HEK293 (cell line): ENCODE data around the gene HSPE1.
A peak's percentile ranks its signal among the peaks of the same experiment; 100 is the strongest.

Experiments used
- GLIS1 ChIP-seq: fragments of 450-650 bp; formaldehyde crosslinking; IDR thresholded peaks from 2 replicates; pipeline ENCODE4 v1.5.1; 2016; ENCODE audit warnings: missing biosample characterization, missing genetic modification characterization
- HOXC10 ChIP-seq: sonication (generic); formaldehyde crosslinking; IDR thresholded peaks from 2 replicates; pipeline ENCODE4 v1.8.1; 2023; ENCODE audit warnings: mild to moderate bottlenecking, missing genetic modification reagents
- KLF8 ChIP-seq: fragments of 450-650 bp; formaldehyde crosslinking; IDR thresholded peaks from 2 replicates; pipeline ENCODE4 v1.5.1; 2016; ENCODE audit warnings: missing biosample characterization, missing genetic modification characterization
- MZF1 ChIP-seq: fragments of 450-650 bp; formaldehyde crosslinking; IDR thresholded peaks from 2 replicates; pipeline ENCODE4 v1.5.1; 2017; ENCODE audit warnings: missing biosample characterization, missing genetic modification characterization, borderline replicate concordance
- RBAK ChIP-seq: fragments of 450-650 bp; formaldehyde crosslinking; IDR thresholded peaks from 2 replicates; pipeline ENCODE4 v1.5.1; 2016; ENCODE audit warnings: missing biosample characterization, missing genetic modification characterization
- SCRT1 ChIP-seq: fragments of 450-650 bp; formaldehyde crosslinking; IDR thresholded peaks from 2 replicates; pipeline ENCODE4 v1.5.1; 2016; ENCODE audit warnings: missing biosample characterization, missing genetic modification characterization, borderline replicate concordance
- WT1 ChIP-seq: fragments of 450-650 bp; formaldehyde crosslinking; IDR thresholded peaks from 2 replicates; pipeline ENCODE4 v1.5.1; 2016; ENCODE audit warnings: missing biosample characterization, missing genetic modification characterization
- YY1 ChIP-seq: fragments of 450-650 bp; formaldehyde crosslinking; IDR thresholded peaks from 2 replicates; pipeline ENCODE4 v1.5.1; 2018; ENCODE audit warnings: missing biosample characterization, missing genetic modification characterization
- ZBTB1 ChIP-seq: fragments of 450-650 bp; formaldehyde crosslinking; IDR thresholded peaks from 2 replicates; pipeline ENCODE4 v1.5.1; 2016; ENCODE audit warnings: missing biosample characterization, missing genetic modification characterization
- ZBTB44 ChIP-seq: fragments of 450-650 bp; IDR thresholded peaks from 2 replicates; pipeline ENCODE4 v1.5.1; 2018; ENCODE audit warnings: missing biosample characterization, mild to moderate bottlenecking, missing genetic modification characterization
- ZEB2 ChIP-seq: fragments of 450-650 bp; formaldehyde crosslinking; IDR thresholded peaks from 2 replicates; pipeline ENCODE4 v1.5.1; 2016; ENCODE audit warnings: missing biosample characterization, missing genetic modification characterization
- ZFP3 ChIP-seq: fragments of 450-650 bp; formaldehyde crosslinking; IDR thresholded peaks from 2 replicates; pipeline ENCODE4 v1.5.1; 2016; ENCODE audit warnings: low read depth, missing biosample characterization, missing genetic modification characterization
- ZNF132 ChIP-seq: fragments of 450-650 bp; formaldehyde crosslinking; IDR thresholded peaks from 2 replicates; pipeline ENCODE4 v1.5.1; 2017; ENCODE audit warnings: missing biosample characterization, missing genetic modification characterization, borderline replicate concordance
- ZNF140 ChIP-seq: fragments of 450-650 bp; formaldehyde crosslinking; IDR thresholded peaks from 2 replicates; pipeline ENCODE4 v1.5.1; 2016; ENCODE audit warnings: missing biosample characterization, missing genetic modification characterization
- ZNF157 ChIP-seq: fragments of 450-650 bp; formaldehyde crosslinking; IDR thresholded peaks from 2 replicates; pipeline ENCODE4 v1.5.1; 2016; ENCODE audit warnings: missing biosample characterization, missing genetic modification characterization
- ZNF16 ChIP-seq: fragments of 450-650 bp; formaldehyde crosslinking; IDR thresholded peaks from 2 replicates; pipeline ENCODE4 v1.5.1; 2016; ENCODE audit warnings: low read depth, missing biosample characterization, missing genetic modification characterization
- ZNF2 ChIP-seq: fragments of 450-650 bp; formaldehyde crosslinking; IDR thresholded peaks from 2 replicates; pipeline ENCODE4 v1.5.1; 2016; ENCODE audit warnings: missing biosample characterization, missing genetic modification characterization
- ZNF202 ChIP-seq: fragments of 450-650 bp; formaldehyde crosslinking; IDR thresholded peaks from 2 replicates; pipeline ENCODE4 v1.5.1; 2016; ENCODE audit warnings: missing biosample characterization, missing genetic modification characterization, borderline replicate concordance
- ZNF24 ChIP-seq: fragments of 450-650 bp; formaldehyde crosslinking; IDR thresholded peaks from 2 replicates; pipeline ENCODE4 v1.5.1; 2016; ENCODE audit warnings: missing biosample characterization, missing genetic modification characterization
- ZNF292 ChIP-seq: fragments of 450-650 bp; formaldehyde crosslinking; IDR thresholded peaks from 2 replicates; pipeline ENCODE4 v1.5.1; 2016; ENCODE audit warnings: low read depth, missing biosample characterization, missing genetic modification characterization, borderline replicate concordance
- ZNF335 ChIP-seq: fragments of 450-650 bp; formaldehyde crosslinking; conservative IDR thresholded peaks from 2 replicates; pipeline ENCODE4 v1.5.1; 2016; ENCODE audit warnings: missing biosample characterization, missing genetic modification characterization
- ZNF354C ChIP-seq: fragments of 450-650 bp; formaldehyde crosslinking; IDR thresholded peaks from 2 replicates; pipeline ENCODE4 v1.5.1; 2016; ENCODE audit warnings: missing biosample characterization, missing genetic modification characterization, low read depth, borderline replicate concordance
- ZNF404 ChIP-seq: fragments of 450-650 bp; formaldehyde crosslinking; IDR thresholded peaks from 2 replicates; pipeline ENCODE4 v1.5.1; 2017; ENCODE audit warnings: missing biosample characterization, missing genetic modification characterization
- ZNF529 ChIP-seq: fragments of 450-650 bp; formaldehyde crosslinking; IDR thresholded peaks from 2 replicates; pipeline ENCODE4 v1.5.1; 2017; ENCODE audit warnings: missing genetic modification characterization, missing biosample characterization; ENCODE audit not compliant: insufficient replicate concordance
- ZNF561 ChIP-seq: fragments of 450-650 bp; IDR thresholded peaks from 2 replicates; pipeline ENCODE4 v1.5.1; 2018; ENCODE audit warnings: missing biosample characterization, missing genetic modification characterization, borderline replicate concordance
- ZNF645 ChIP-seq: fragments of 450-650 bp; formaldehyde crosslinking; IDR thresholded peaks from 2 replicates; pipeline ENCODE4; 2016; ENCODE audit warnings: missing biosample characterization, missing genetic modification characterization
- ZNF664 ChIP-seq: fragments of 450-650 bp; formaldehyde crosslinking; IDR thresholded peaks from 2 replicates; pipeline ENCODE4 v1.5.1; 2016; ENCODE audit warnings: missing biosample characterization, missing genetic modification characterization
- ZNF677 ChIP-seq: fragments of 450-650 bp; IDR thresholded peaks from 2 replicates; pipeline ENCODE4 v1.5.0; 2018; ENCODE audit warnings: missing biosample characterization, mild to moderate bottlenecking, missing genetic modification characterization, moderate library complexity
- ZNF707 ChIP-seq: fragments of 450-650 bp; formaldehyde crosslinking; IDR thresholded peaks from 2 replicates; pipeline ENCODE4 v1.5.1; 2016; ENCODE audit warnings: missing biosample characterization, missing genetic modification characterization
- ZNF776 ChIP-seq: fragments of 450-650 bp; formaldehyde crosslinking; IDR thresholded peaks from 2 replicates; pipeline ENCODE4 v1.5.0; 2017; ENCODE audit warnings: missing biosample characterization, missing genetic modification characterization, borderline replicate concordance
- ZNF792 ChIP-seq: fragments of 450-650 bp; formaldehyde crosslinking; IDR thresholded peaks from 2 replicates; pipeline ENCODE4 v1.5.1; 2016; ENCODE audit warnings: missing biosample characterization, missing genetic modification characterization
- ZNF843 ChIP-seq: fragments of 450-650 bp; formaldehyde crosslinking; IDR thresholded peaks from 2 replicates; pipeline ENCODE4 v1.5.1; 2016; ENCODE audit warnings: missing biosample characterization, missing genetic modification characterization
- TF ChIP-seq, protein P1 (sequence below): fragments of 450-650 bp; formaldehyde crosslinking; IDR thresholded peaks from 2 replicates; pipeline ENCODE4 v1.5.1; 2016; ENCODE audit warnings: missing biosample characterization, missing genetic modification characterization
- TF ChIP-seq, protein P2 (sequence below): fragments of 450-650 bp; formaldehyde crosslinking; IDR thresholded peaks from 2 replicates; pipeline ENCODE4 v1.5.1; 2016; ENCODE audit warnings: missing biosample characterization, missing genetic modification characterization

The HSPE1 gene

GRCh38 chr2:197499594-197500502 lies at the start of gene HSPE1, which contains the start of gene HSPD1 (continued):
- TF ChIP-seq ZNF645 (tag by site-specific recombination) (no peak), ZNF404 (tag by site-specific recombination) (no peak), ZNF354C (tag by site-specific recombination) (no peak), ZNF157 (tag by site-specific recombination) (no peak), MZF1 (tag by site-specific recombination) (no peak), ZNF529 (tag by site-specific recombination) (no peak), KLF8 (tag by site-specific recombination) (peak; percentile 99), HOXC10 (CRISPR knock-in tag) (0 out of 2 replicates have a peak, but pooled peaks have one; percentile 68), ZBTB1 (tag by site-specific recombination) (peak; percentile 85; the same call in 1 of the 2 replicates), ZNF707 (tag by site-specific recombination) (no peak), ZNF24 (tag by site-specific recombination) (peak; percentile 78; the same call in 1 of the 2 replicates), ZNF132 (no peak), ZNF202 (tag by site-specific recombination) (no peak), ZNF140 (tag by site-specific recombination) (no peak), ZNF792 (tag by site-specific recombination) (no peak), YY1 (tag by site-specific recombination) (peak; percentile 76), GLIS1 (tag by site-specific recombination) (peak; percentile 31; the same call in 1 of the 2 replicates), ZNF16 (no peak), ZFP3 (tag by site-specific recombination) (0 out of 2 replicates have a peak, but pooled peaks have one; percentile 23), ZNF776 (tag by site-specific recombination) (no peak), ZEB2 (tag by site-specific recombination) (peak; percentile 97), ZNF843 (tag by site-specific recombination) (peak; percentile 87), SCRT1 (no peak), ZBTB44 (tag by site-specific recombination) (peak; percentile 72; the same call in 1 of the 2 replicates), ZNF677 (no peak), ZNF292 (tag by site-specific recombination) (no peak), WT1 (tag by site-specific recombination) (peak; percentile 83), ZNF2 (tag by site-specific recombination) (peak; percentile 73), ZNF335 (tag by site-specific recombination) (peak; percentile 76), ZNF561 (tag by site-specific recombination) (peak; percentile 96), RBAK (tag by site-specific recombination) (no peak), ZNF664 (tag by site-specific recombination) (no peak)
- TF ChIP-seq, protein P1, sequence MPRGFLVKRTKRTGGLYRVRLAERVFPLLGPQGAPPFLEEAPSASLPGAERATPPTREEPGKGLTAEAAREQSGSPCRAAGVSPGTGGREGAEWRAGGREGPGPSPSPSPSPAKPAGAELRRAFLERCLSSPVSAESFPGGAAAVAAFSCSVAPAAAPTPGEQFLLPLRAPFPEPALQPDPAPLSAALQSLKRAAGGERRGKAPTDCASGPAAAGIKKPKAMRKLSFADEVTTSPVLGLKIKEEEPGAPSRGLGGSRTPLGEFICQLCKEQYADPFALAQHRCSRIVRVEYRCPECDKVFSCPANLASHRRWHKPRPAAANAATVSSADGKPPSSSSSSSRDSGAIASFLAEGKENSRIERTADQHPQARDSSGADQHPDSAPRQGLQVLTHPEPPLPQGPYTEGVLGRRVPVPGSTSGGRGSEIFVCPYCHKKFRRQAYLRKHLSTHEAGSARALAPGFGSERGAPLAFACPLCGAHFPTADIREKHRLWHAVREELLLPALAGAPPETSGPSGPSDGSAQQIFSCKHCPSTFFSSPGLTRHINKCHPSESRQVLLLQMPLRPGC (tag by site-specific recombination): peak; percentile 94
- TF ChIP-seq, protein P2, sequence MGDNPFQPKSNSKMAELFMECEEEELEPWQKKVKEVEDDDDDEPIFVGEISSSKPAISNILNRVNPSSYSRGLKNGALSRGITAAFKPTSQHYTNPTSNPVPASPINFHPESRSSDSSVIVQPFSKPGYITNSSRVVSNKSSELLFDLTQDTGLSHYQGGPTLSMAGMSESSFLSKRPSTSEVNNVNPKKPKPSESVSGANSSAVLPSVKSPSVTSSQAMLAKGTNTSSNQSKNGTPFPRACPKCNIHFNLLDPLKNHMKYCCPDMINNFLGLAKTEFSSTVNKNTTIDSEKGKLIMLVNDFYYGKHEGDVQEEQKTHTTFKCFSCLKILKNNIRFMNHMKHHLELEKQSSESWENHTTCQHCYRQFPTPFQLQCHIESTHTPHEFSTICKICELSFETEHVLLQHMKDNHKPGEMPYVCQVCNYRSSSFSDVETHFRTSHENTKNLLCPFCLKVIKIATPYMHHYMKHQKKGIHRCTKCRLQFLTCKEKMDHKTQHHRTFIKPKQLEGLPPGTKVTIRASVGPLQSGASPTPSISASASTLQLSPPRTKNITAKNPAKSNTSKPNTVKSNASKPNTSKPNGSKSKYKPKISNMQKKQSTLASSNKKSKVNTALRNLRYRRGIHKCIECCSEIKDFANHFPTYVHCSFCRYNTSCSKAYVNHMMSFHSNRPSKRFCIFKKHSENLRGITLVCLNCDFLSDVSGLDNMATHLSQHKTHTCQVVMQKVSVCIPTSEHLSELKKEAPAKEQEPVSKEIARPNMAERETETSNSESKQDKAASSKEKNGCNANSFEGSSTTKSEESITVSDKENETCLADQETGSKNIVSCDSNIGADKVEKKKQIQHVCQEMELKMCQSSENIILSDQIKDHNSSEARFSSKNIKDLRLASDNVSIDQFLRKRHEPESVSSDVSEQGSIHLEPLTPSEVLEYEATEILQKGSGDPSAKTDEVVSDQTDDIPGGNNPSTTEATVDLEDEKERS: peak; percentile 53
